Epidermal melanocyte (primary cell): ENCODE results near the gene FAM111B.
"Not testable (repeated sequence)": the region's sequence is repeated elsewhere in the genome, so short reads cannot be mapped to it uniquely, and the experiment has no call there.

Experiments used
- DNase-seq: peaks from one replicate; pipeline ENCODE4 v3.0.0; 2011; ENCODE audit warnings: low spot score; ENCODE audit not compliant: insufficient read length

Gene FAM111B

GRCh38 chr11:59097113-59097708, 9.8 kb upstream of the FAM111B start:
- peak; percentile 13 for DNase-seq

- DNase-seq: not testable (repeated sequence)
Measured at GRCh38 chr11:59097938-59098337, 9.1 kb upstream of the FAM111B start.

GRCh38 chr11:59102259-59102765, 4.7 kb upstream of the FAM111B start:
- DNase-seq: peak; percentile 17

- DNase-seq: not testable (repeated sequence)
Measured at GRCh38 chr11:59107721-59108120, 684 bp downstream of the FAM111B start.

- no peak for DNase-seq
Measured at GRCh38 chr11:59112494-59112893, 5.5 kb downstream of the FAM111B start.

- no peak for DNase-seq
Measured at GRCh38 chr11:59114344-59114743, 7.3 kb downstream of the FAM111B start.

GRCh38 chr11:59115553-59115952, 8.5 kb downstream of the FAM111B start:
- no peak for DNase-seq

- DNase-seq: no peak
Measured at GRCh38 chr11:59117774-59118173, 10.7 kb downstream of the FAM111B start.

GRCh38 chr11:59119826-59120225, 12.8 kb downstream of the FAM111B start:
- DNase-seq: no peak

- DNase-seq: peak; percentile 79
Measured at GRCh38 chr11:59135648-59136461, 28.8 kb downstream of the FAM111B start.

GRCh38 chr11:59136551-59136950, 29.5 kb downstream of the FAM111B start:
- not testable (repeated sequence) for DNase-seq

GRCh38 chr11:59137190-59137589, 30.2 kb downstream of the FAM111B start:
- DNase-seq: no peak

- no peak for DNase-seq
Measured at GRCh38 chr11:59138643-59139042, 31.6 kb downstream of the FAM111B start.

GRCh38 chr11:59141191-59141590, 34.2 kb downstream of the FAM111B start:
- DNase-seq: no peak

- no peak for DNase-seq
Measured at GRCh38 chr11:59141673-59142460, 34.8 kb downstream of the FAM111B start.

- peak; percentile 68 for DNase-seq
Measured at GRCh38 chr11:59142530-59143507, 35.8 kb downstream of the FAM111B start, which contains the start of gene FAM111A. FAM111A (plus strand) TSS chr11:59142856; CDS start chr11:59148873, 6,017 bp downstream.

GRCh38 chr11:59144096-59144495, 37.1 kb downstream of the FAM111B start:
- no peak for DNase-seq

- peak; percentile 69 for DNase-seq
Measured at GRCh38 chr11:59144579-59145345, 37.7 kb downstream of the FAM111B start.

GRCh38 chr11:59145534-59145933, 38.5 kb downstream of the FAM111B start:
- no peak for DNase-seq

GRCh38 chr11:59151761-59152160, 44.7 kb downstream of the FAM111B start:
- DNase-seq: no peak
